OCI-LY7 (cell line): Measurements from ENCODE around the gene ADD1.

Experiments
- CTCF ChIP-seq: fragments of 200-600 bp; sonication (generic); conservative IDR thresholded peaks from 2 replicates; pipeline ENCODE4 v1.5.1; 2014; ENCODE audit warnings: mild to moderate bottlenecking, antibody characterized with exemption, low read length, moderate library complexity, mixed read lengths
- EZH2phosphoT487 ChIP-seq: fragments of 200-600 bp; sonication (generic); IDR thresholded peaks from 2 replicates; pipeline ENCODE4 v1.6.1; 2018; ENCODE audit warnings: low read depth, borderline replicate concordance, mild to moderate bottlenecking, mixed run types, antibody characterized with exemption, low read length, moderate library complexity, mixed read lengths

GRCh38 chr4:2887343-2887742, 43.7 kb downstream of the ADD1 start:
- no peak for TF ChIP-seq CTCF
- no peak for TF ChIP-seq EZH2phosphoT487
